Fibroblast of skin of left quadriceps (primary cell): ENCODE measurements around the gene NUDT1.

Source experiments
- DNase-seq, 2 experiments: peaks; one replicate each; pipeline ENCODE4 v3.0.0-alpha.2; 2013; ENCODE audit warnings: low read depth in 2 of 2

The NUDT1 gene

GRCh38 chr7:2299131-2299829, 57.3 kb downstream of the NUDT1 start:
- no peak for DNase-seq

- DNase-seq = no peak
Measured at GRCh38 chr7:2299870-2300512, 58.0 kb downstream of the NUDT1 start.
